Activated naive CD8-positive, alpha-beta T cell (primary cell): ENCODE measurements around the gene MSH5.

ENCODE experiments used
- H3K27ac Mint-ChIP-seq: one replicate; pipeline ENCODE4 v1.8.0; 2021; ENCODE audit warnings: mixed read lengths
- H3K27me3 Mint-ChIP-seq: one replicate; pipeline ENCODE4 v1.8.0; 2021; ENCODE audit warnings: mixed read lengths
- H3K36me3 Mint-ChIP-seq: one replicate; pipeline ENCODE4 v1.8.0; 2021; ENCODE audit warnings: mixed read lengths
- H3K4me1 Mint-ChIP-seq: one replicate; pipeline ENCODE4 v1.8.0; 2021; ENCODE audit warnings: low read depth, mixed read lengths
- H3K4me3 Mint-ChIP-seq: one replicate; pipeline ENCODE4 v1.8.0; 2021; ENCODE audit warnings: mild to moderate bottlenecking, mixed read lengths
- H3K9me3 Mint-ChIP-seq: one replicate; pipeline ENCODE4 v1.8.0; 2021; ENCODE audit warnings: low read depth, mixed read lengths

The MSH5 gene

DNA sequence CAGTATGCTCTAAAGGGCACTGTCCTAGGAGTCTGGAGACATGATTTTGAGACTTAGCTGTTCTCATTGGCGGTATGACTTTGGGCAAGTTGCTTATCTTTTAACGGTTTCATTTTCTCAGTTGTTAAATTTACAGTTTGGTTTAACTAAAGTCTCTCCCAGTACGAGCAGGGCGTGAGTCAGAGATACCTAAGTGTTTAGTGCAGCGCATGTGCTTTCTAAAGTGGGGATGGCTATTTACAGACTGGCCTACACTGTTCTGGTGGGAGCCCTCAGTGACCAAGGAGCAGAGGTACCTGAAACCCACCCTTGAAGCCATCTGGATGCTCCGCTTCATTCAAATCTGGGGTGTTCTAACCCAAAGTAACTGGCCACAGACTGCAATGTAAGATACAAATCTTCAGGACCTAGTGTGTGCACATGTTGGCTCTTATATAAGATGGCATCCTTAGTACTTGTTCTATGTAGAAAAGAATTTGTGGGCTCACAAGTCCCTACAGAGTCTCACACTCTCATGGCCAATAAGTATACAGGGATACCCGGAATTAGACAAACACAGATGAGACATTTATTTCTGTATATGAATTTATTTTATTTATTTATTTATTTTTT lies 10.7 kb downstream of the MSH5 start:
- Mint-ChIP-seq H3K4me3 (no peak overlapping the region), H3K9me3 (no peaks in the 10 kb centered on the region), H3K4me1 (no peaks in the 10 kb centered on the region), H3K36me3 (peaks cover 14% of the 10 kb centered on the region), H3K27ac (no peak overlapping the region), H3K27me3 (no peaks in the 10 kb centered on the region)

DNA sequence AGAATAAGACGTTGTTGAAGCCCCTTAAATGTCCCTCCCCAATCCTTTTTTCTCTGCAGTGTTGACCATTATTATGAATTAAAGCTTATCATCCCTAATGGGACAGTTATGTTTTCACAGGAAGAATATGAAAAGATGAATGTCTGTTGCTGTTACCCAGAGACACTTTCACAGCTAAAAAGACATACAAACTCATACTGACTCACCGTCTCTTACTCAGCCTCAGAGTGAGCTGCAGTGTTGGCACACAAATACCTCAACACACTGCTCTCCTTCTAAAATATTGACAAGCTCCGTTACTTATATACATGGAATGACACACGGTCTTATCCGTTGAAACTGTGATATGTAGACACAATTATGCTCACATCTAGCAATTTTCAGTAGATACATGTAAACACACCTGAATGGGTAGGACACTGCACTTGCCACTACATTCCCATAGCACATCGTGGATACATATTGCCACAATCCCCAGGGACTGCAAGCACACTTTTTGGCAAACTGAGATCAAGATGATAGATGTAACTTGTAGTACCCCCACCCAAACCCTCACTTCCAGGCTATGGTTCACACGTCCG lies 13.0 kb downstream of the MSH5 start:
- H3K36me3 Mint-ChIP-seq: peaks cover 9% of the 10 kb centered on the region
- no peak overlapping the region for H3K4me3 Mint-ChIP-seq
- H3K27me3 Mint-ChIP-seq: no peaks in the 10 kb centered on the region
- no peaks in the 10 kb centered on the region for H3K4me1 Mint-ChIP-seq
- no peaks in the 10 kb centered on the region for H3K9me3 Mint-ChIP-seq
- no peak overlapping the region for H3K27ac Mint-ChIP-seq

DNA sequence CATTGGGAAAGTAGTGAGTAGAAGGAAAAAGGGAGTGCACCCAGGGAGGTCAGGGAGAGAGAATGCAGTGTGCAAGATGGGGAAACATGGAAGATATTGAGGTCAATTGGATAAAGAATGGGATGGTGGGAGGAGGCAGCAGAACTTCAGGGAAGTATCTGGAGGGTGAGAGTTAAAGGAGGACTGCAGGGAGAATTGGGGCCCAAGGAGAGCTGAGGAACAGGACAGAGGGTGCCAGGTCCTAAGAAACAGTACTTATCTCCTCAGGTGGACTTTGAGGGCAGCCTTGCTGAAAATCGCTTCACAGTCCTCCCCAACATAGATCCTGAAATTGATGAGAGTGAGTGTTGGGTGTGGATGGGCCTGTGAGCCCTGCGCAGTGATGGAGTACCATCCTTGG lies 18.5 kb downstream of the MSH5 start:
- Mint-ChIP-seq H3K27ac (no peak overlapping the region), H3K36me3 (peaks cover 19% of the 10 kb centered on the region)

DNA sequence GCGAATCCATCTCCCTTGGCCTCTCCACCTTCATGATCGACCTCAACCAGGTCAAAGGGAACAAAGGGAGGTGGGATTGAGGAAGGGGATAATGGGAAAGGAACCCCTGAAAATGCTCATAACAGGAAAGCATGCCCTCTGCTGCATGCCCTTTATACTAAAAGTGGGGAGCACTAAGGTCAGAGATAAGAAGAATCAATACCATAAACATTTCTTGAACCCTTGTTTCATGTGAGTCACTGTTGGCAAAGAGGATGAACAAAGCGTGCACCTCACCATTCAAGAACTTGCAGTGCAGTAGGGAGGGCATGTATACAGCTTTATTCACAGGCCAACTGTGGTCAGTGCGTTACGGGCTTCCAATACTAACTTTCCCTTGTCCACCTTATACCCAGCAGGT lies 21.0 kb downstream of the MSH5 start:
- Mint-ChIP-seq H3K4me3 (no peak overlapping the region), H3K27me3 (no peaks in the 10 kb centered on the region), H3K9me3 (no peaks in the 10 kb centered on the region), H3K36me3 (peaks cover 23% of the 10 kb centered on the region), H3K4me1 (no peaks in the 10 kb centered on the region), H3K27ac (no peak overlapping the region)

More for the DNA sequence above, 18.5 kb downstream of the MSH5 start:
- H3K4me1 Mint-ChIP-seq: no peaks in the 10 kb centered on the region
- H3K27me3 Mint-ChIP-seq: no peaks in the 10 kb centered on the region
- H3K4me3 Mint-ChIP-seq: no peak overlapping the region
- H3K9me3 Mint-ChIP-seq: no peaks in the 10 kb centered on the region

DNA sequence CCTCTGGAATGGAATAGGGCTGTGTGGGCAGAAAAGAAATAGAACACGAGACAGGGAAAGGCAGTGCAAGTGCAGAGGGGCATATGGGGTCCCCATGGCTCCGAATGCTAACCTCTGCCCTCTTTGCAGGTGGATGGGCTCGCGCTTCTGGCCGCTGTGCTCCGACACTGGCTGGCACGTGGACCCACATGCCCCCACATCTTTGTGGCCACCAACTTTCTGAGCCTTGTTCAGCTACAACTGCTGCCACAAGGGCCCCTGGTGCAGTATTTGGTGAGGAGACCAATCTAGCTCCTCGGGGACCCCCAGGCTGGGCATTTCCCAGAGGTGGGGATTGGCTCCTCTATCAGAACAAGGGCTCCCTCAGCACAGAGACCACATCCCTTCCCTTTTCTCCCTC lies 21.5 kb downstream of the MSH5 start:
- peaks cover 23% of the 10 kb centered on the region for H3K36me3 Mint-ChIP-seq

DNA sequence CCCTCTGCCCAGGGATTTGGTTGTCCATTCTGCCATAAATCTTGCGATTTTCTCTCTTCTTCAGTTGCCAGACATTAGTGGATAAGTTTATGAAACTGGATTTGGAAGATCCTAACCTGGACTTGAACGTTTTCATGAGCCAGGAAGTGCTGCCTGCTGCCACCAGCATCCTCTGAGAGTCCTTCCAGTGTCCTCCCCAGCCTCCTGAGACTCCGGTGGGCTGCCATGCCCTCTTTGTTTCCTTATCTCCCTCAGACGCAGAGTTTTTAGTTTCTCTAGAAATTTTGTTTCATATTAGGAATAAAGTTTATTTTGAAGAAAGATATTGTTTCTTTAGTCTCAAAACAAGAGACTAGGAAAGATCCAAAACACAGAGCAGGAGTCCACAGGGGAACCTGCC lies 22.6 kb downstream of the MSH5 start, which contains the start of gene SAPCD1:
Gene SAPCD1 (plus strand): TSS at position 301 of the 400 bp plus-strand sequence. CDS start 399 bp downstream, outside the sequence.
- Mint-ChIP-seq H3K27ac (no peak within 1 kb of the TSS), H3K4me3 (no peak within 1 kb of the TSS), H3K4me1 (no peaks in the 10 kb centered on the region), H3K9me3 (no peaks in the 10 kb centered on the region), H3K27me3 (no peaks in the 10 kb centered on the region), H3K36me3 (peaks cover 23% of the 10 kb centered on the region)

More for the DNA sequence above, 21.5 kb downstream of the MSH5 start:
- H3K4me1 Mint-ChIP-seq: no peaks in the 10 kb centered on the region
- no peaks in the 10 kb centered on the region for H3K27me3 Mint-ChIP-seq
- no peak overlapping the region for H3K27ac Mint-ChIP-seq
- H3K4me3 Mint-ChIP-seq: no peak overlapping the region
- no peaks in the 10 kb centered on the region for H3K9me3 Mint-ChIP-seq

DNA sequence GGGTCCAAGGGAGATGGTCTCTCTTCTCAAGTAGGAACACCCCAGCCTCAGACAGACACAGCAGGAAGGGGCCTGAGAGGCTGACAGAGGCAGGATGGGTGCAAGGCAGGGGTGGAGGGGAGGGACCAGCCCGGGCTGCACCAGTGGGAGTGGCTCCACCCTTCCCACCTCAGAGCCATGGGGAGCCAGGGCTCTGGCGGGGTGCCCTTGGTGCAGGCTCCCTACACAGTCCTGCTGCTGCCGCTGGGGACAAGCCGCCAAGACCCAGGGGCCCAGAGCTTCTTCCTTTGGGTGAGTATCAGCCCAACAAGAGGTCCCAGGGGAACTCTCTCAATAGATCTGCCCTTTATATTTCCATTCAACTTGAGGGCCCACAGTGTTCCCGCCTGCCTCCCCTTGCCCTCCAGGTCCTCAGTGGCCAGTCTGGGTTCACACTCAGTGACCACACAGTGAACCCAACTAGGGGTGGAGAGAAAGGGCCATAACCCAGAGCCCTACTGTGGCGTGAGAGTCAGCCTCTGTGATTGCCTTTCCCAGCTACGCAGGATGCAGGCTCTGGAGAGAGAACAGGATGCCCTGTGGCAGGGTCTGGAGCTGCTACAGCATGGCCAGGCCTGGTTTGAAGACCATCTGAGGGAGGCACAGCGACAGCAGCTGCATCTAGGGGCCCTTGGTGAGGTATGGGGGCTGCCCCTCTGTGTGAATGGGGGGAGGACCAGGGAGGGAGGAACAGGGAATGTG lies 23.2 kb downstream of the MSH5 start:
- Mint-ChIP-seq H3K4me3 (no peak overlapping the region), H3K27me3 (no peaks in the 10 kb centered on the region), H3K4me1 (peaks cover 2% of the 10 kb centered on the region), H3K9me3 (no peaks in the 10 kb centered on the region), H3K36me3 (peaks cover 23% of the 10 kb centered on the region), H3K27ac (no peak overlapping the region)

DNA sequence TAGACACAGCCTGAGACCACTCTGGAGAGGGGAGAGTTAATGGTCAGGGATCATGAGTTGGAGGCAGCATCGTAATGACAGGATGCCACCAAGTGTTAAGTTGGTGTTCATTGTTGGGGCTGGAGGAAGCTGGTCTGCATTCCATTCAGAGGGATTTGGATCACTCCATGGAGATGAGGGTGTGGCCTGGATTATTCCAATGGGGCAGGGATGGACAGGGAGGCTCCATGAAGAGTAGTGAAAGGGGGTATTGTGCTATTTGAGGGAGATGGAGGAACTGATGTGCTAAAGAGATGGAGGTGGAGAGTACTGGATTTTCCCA lies 23.8 kb downstream of the MSH5 start:
- no peak overlapping the region for H3K4me3 Mint-ChIP-seq
- H3K36me3 Mint-ChIP-seq: peaks cover 23% of the 10 kb centered on the region
- peaks cover 2% of the 10 kb centered on the region for H3K4me1 Mint-ChIP-seq
- no peaks in the 10 kb centered on the region for H3K27me3 Mint-ChIP-seq
- H3K27ac Mint-ChIP-seq: no peak overlapping the region
- no peaks in the 10 kb centered on the region for H3K9me3 Mint-ChIP-seq

DNA sequence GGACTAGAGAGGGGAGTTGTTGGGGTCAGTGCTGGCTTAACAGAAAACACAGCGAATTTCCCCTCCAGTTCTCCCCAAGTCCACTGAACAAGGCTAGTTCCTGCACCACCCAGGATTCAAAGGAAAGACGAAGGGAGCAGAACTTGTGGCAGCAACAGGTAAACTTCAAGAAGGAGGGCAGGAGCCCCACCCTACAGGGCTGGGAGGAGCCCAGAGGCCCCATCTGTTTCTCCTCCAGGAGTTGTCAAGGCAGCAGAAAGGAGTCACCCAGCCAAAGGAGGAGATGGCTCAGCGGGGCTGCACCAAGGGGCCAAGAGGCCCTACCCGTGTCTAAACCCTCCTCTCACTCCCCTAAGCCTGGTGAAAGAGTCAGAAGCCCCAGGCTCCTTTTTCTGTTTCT lies 24.4 kb downstream of the MSH5 start:
- H3K27ac Mint-ChIP-seq: no peak overlapping the region
- H3K36me3 Mint-ChIP-seq: peaks cover 19% of the 10 kb centered on the region
- no peaks in the 10 kb centered on the region for H3K9me3 Mint-ChIP-seq
- peaks cover 2% of the 10 kb centered on the region for H3K4me1 Mint-ChIP-seq
- no peak overlapping the region for H3K4me3 Mint-ChIP-seq
- H3K27me3 Mint-ChIP-seq: no peaks in the 10 kb centered on the region

DNA sequence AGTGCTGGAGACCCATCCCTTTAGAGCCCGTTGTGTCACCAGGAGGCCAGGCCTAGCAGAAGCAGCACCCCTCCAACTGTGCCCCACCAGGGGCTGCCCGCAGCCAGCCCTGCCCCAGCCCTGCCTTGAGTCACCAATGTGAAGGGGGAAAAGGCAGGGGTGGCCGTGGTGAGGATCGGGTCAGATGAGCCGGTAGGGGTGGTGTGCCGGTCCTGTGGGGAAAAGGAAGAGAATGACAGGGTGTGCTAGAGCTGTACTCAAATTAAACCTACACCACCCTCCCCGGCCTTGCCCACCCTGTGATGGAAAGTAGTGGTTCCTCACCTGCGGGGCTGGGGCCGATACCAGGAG lies 25.7 kb downstream of the MSH5 start:
- H3K9me3 Mint-ChIP-seq: no peaks in the 10 kb centered on the region

DNA sequence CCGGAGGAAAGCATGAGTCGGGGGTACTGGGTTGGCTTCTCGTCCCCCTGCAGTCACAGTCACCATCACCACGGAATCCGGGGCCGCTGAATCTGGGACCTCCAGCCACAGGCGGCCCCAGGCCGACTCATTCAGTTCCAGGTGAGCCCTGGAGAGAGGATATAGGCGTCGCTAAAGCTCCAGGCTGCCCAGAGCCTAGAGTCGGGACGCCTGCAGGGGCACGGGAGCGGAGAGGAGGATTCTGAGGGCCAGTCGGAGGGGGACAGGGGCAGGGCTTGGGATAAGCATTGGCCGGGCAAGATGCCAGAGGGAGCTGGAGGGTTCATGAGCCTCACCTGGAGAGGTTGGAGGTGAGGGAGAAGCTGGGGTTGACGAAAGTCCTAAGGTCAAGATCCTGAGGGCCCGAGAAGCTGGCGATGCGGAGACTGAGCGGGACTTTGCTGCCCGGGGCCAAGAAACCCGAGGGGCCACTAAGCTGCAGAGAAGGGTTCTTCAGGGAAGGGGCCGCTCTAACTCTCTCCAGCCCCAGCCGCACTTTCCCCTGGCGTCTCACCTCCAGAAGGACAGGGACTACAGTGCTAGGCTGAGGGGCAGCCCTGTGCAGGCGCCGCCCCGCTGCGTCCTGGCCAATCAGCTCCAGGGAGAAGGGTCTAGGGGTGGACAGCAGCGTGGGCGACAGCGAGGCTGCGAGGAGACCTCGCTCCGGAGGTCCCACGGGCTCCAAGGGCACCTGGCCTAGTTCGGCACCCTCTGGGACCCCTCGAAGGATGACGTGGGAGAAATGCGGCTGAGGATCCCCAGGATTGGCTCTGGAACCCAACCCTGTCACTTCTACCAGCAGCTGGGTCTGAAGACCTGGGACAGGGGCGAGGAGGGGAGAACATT lies 26.3 kb downstream of the MSH5 start:
- Mint-ChIP-seq H3K9me3 (no peaks in the 10 kb centered on the region), H3K27me3 (no peaks in the 10 kb centered on the region), H3K4me1 (peaks cover 11% of the 10 kb centered on the region), H3K36me3 (peaks cover 13% of the 10 kb centered on the region), H3K4me3 (no peak overlapping the region), H3K27ac (no peak overlapping the region)

More for the DNA sequence above, 25.7 kb downstream of the MSH5 start:
- Mint-ChIP-seq H3K27me3 (no peaks in the 10 kb centered on the region), H3K36me3 (peaks cover 16% of the 10 kb centered on the region), H3K27ac (no peak overlapping the region), H3K4me1 (peaks cover 7% of the 10 kb centered on the region), H3K4me3 (no peak overlapping the region)

DNA sequence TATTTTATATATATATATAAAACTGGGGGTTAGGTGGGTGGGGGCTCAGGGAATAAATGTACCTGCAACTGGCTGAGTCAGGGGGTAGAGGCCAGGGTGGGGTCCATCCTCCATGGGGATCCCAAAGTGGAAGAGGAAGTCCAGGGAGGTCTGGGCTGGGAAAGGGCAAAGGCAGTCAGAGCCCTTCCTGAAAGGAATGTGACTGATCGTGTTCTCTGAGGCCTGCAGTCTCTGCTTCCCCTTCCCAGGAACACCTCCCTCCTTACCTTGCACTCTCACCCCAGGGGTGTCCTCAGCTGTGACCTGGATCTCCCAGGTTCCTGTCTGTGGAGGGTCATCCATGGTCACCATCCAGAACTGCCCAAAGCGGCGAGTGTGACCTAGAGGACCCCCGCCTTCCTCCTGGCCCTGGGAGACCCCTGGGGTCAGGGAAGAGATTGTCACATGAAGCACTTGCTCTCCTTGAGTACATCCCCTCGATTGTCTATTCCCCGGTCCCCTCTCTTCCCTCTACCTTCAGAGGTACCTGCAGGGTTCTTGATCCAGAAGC lies 27.4 kb downstream of the MSH5 start:
- Mint-ChIP-seq H3K4me3 (no peak overlapping the region), H3K27ac (no peak overlapping the region), H3K9me3 (no peaks in the 10 kb centered on the region), H3K27me3 (no peaks in the 10 kb centered on the region), H3K36me3 (peaks cover 8% of the 10 kb centered on the region), H3K4me1 (peaks cover 18% of the 10 kb centered on the region)

DNA sequence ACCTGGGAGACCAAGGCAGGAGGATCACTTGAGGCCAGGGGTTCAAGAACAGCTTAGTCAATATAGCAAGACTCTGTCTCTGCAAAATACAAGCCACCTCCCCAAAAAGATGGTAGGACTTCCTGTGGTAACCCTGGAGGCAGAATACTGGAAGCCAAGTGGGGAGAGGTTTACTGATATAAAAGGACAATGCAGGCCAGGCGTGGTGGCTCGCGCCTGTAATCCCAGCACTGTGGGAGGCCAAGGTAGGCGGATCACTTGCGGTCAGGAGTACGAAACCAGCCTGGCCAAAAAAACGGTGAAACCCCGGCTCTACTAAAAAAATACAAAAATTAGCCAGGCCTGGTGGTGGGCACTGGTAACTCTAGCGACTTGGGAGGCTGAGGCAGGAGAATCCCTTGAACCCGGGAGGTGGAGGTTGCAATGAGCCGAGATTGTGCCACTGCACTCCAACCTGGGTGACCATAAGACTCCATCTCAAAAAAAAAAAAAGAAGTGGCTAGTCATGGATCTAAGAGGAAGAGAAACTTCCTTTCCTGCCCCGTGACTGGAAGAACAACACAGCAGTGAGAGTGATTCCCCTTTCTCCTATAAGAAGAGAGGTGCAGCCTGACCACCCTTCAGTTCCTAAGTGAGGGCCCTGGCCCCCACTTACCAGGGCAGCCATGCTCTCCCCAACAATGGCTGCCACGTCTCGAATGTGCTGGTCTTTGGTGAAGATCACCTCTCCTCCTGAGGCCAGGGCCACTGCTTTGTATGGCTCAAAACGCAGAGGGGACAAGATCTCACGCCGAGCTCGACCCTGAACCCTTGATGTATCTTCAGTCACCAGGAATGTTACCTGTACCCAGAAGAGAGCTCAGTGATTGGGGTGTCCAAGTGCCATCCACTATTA lies 28.8 kb downstream of the MSH5 start:
- H3K27me3 Mint-ChIP-seq: no peaks in the 10 kb centered on the region
- no peak overlapping the region for H3K4me3 Mint-ChIP-seq
- H3K4me1 Mint-ChIP-seq: peaks cover 27% of the 10 kb centered on the region
- H3K9me3 Mint-ChIP-seq: no peaks in the 10 kb centered on the region
- H3K27ac Mint-ChIP-seq: no peak overlapping the region
- H3K36me3 Mint-ChIP-seq: peaks cover 2% of the 10 kb centered on the region
